GM19468 (cell line): Measurements from ENCODE around the gene DLG5.

Experiments used
- ATAC-seq: cut with Tn5 transposase; IDR thresholded peaks from one replicate; pipeline ENCODE4 v1.9.1; 2021; ENCODE audit warnings: mild to moderate bottlenecking, moderate library complexity, moderate number of reproducible peaks; ENCODE audit not compliant: unreplicated experiment; ENCODE audit errors: extremely low read depth

DLG5 gene

DNA sequence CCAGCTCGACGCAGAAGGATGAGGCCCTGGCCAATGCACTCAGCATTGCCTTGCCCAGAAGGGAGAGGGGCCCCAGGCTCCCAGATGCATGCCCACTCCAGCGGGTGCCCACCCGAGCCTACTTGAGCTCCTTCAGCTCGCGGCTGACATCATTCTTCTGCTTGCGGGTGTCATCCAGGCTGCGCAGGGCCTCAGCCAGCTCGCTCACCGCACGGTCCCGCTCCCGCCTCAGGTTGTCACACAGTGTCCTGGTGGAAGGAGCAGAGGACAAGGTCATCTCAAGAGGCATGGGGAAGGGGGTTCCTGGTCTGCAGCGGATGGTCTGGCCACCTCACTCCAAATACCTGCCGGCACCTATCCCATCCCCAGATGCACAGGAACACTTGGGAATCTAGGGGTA is 92.8 kb downstream of the DLG5 start:
- no peak for ATAC-seq

DNA sequence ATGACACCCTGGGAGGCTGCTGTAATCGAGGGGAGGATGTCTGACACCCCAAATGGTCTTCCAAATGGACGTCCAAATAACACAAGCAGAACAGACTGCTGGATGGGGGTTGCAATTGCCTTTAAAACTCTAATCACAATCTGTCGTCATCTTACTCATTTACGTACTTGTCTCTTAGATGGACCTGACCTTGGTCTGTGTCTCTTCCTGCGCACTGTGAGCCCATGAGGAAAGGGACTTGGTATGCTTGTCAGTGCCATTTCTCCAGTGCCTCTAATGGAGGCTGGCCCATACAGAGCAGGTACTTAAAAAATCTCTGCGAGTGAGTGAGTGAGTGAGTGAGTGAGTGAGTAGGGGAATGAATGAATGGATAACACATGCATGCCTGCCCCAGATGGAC is 93.3 kb downstream of the DLG5 start:
- ATAC-seq: no peak

DNA sequence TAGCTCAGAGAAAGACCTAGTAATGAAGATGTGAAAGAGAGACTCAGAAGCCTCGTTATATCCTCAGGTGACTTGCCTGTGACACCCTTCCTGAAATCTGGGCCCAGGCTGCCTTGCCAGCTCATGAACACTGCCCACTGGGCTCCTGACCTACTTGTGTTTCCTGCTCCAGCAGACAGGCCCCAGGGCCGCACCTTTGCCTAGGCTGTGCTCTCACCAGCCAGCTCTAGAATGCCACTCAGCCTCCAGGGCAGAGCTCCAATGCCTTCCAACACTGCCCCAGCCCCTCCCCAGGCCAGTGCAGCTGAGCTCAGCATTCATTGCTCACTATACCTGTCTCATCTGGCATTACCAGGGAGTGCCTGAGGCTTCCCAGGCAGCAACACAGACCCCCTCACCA is 94.3 kb downstream of the DLG5 start:
- no peak for ATAC-seq

DNA sequence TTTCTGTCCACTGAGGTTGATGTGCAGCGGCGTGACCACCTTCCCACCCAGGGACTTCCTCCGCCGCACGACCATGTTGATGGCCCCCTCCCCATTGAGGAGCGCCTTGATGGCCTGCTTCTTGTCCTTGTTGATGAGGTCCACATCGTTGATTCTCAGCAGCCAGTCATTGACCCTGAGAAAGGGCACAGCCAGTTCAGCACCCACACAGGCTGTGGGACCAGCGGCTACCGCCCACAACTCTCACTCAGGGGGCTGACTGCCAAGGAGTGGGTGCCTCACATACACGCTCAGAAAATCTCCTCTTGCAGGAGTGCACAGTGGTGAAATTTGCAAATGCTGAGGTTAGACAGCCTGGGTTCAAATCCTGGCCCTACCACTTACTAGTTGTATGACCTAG is 97.2 kb downstream of the DLG5 start:
- ATAC-seq: no peak

DNA sequence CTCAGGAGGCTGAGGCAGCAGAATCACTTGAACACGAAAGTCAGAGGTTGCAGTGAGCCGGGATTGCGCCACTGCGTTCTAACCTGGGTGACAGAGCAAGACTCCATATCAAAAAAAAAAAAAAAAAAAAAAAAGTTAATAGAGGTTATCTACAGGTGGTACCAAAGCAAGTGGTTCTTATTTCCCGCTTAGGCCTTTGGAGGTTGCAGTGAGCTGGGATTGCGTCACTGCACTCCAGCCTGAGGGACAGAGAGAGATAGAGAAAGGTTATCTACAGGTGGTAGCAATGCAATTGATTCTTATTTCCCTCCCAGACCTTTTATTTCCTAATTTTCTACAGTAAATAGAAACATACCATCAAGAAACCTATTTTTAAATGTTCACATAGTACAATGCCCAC is 98.2 kb downstream of the DLG5 start:
- ATAC-seq: no peak

DNA sequence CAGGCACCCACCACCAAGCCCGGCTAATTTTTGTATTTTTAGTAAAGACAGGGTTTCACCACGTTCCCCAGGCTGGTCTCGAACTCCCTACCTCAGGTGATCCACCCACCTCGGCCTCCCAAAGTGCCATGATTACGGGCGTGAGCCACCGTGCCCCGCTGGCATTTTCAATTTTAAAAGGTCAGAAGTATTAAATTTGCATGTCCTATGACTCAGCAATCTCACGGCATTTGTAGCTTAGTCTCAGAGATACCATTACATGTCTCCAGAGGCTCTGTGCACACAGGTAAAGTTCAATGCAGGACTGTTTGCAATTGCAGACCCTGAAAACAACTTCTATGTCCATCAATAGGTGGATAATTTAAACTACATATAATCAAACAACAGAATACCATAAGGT is 99.2 kb downstream of the DLG5 start:
- ATAC-seq: no peak

DNA sequence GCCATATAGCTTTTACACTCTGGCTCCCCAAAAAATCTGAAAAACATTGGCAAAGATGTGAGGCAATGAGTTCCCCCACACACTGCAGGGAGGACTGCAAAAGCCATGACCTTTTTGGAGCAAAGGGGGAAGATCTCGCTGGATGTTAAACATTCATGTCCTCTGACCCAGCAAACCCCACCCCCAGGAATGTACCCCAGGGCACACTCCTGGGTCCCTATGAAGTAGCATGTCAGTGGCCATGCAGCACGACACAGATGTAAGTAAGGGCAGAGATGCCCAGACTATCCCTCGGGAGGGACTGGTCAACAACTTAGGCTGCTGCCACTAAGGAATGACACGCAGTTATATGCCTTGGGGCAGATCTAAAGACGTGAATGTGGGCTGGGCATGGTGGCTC is 100.6 kb downstream of the DLG5 start:
- ATAC-seq: no peak

DNA sequence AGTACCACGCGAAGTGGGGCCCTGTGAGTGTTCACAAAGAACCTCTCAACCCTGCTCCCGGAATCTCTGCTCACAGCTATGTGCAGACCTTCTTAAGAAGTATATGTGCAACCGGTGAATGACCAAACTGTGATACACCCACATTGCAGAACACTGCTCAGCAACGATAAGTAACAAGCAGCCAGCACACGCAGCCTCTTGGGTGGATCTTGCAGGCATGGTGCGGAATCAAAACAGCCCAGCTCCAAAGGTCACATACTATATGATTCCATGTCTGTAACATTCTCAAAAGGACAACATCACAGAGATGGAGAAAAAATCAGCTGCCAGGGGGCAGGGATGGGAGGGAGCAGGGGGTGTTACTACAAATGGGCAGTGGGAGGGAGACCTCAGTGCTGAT is 101.6 kb downstream of the DLG5 start:
- no peak for ATAC-seq

DNA sequence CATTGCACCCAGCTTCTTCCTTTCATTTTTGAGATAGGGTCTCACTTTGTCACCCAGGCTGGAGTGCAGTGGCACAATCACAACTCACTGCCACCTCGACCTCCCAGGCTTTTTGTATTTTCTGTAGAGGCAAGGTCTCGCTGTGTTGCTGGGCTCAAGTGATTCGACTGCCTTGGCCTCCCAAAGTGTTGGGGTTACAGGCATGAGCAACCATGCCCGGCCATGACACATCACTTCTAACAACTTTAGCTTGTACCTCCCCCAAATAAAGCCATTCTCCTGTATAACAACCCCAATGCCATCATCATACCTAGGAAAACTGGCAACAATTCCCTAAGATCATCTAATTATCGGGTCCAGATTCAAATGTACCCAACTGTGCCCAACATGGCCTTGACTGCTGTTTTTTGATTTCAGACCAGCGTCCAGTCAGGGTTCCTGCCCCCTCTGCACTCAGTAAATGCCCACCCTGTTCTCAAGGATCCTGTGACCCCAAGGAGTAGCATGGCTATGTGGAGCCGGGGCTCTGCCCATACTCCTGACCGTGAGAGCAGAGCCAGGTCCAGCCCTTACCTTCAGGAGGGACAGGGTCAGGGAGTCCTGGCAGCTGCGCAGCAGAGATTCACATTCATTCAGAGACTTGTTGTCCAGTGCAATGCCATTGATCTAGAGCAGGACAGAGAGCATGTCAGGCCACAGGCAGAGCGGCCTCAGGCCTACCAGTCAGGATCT is 102.6 kb downstream of the DLG5 start:
- ATAC-seq: no peak

DNA sequence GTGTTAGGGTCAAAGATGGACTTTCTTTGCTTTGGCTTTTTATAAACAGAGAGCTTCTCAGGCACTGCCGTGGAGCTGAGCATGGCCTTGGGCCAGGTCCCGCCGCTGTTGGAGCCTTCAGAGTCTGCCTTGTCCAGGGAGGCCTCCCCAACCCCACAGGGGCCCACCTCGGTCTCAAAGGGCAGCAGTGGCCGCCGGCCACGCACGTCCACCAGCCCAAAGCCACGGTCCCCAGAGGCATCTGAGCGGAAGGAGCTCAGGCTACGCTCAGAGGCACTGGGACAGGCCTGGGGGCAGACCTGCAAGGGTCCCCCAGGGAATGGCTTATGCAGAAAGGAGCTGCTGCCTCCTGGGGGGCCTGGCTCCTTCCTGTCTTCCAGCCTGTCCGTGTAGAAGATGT is 105.0 kb downstream of the DLG5 start:
- ATAC-seq: no peak

DNA sequence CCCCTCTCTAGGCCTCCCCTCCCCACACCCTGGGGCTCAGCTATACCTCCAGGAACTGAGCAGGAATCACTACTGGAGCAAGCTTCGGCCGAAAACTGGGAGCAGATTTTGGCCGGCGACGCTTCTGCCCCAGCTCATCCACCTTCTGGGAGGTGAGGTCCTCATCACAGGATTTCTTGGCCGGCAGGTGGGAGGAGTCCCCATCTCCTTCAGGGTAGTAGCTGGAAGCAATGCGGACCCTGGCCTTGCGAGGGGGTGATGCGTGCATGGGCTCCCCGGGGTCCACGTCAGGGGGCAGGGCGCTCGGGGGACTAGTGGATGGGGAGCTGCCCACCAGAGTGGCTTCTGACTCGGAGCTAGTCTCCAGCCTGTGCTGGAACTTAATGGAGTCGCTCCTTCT is 105.5 kb downstream of the DLG5 start:
- no peak for ATAC-seq

DNA sequence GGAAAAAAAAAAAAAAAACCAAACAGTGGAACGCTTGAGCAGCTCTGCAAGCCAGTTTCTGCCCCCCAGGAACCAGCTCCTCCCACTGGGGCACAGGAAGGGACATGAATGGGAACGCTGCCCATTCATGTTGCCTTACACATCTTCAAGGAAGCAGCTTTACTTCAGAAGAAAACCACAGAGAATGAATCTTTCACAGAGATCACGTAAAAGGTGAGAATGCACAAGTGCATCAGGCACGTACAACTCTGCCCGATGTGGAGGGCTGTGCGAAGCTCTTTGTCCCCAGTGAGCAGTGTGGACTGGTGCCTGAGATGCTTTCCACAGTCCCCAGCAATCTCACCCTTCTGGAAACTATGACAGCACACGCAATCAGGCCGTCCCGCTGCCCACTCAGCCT is 106.2 kb downstream of the DLG5 start:
- ATAC-seq: no peak

DNA sequence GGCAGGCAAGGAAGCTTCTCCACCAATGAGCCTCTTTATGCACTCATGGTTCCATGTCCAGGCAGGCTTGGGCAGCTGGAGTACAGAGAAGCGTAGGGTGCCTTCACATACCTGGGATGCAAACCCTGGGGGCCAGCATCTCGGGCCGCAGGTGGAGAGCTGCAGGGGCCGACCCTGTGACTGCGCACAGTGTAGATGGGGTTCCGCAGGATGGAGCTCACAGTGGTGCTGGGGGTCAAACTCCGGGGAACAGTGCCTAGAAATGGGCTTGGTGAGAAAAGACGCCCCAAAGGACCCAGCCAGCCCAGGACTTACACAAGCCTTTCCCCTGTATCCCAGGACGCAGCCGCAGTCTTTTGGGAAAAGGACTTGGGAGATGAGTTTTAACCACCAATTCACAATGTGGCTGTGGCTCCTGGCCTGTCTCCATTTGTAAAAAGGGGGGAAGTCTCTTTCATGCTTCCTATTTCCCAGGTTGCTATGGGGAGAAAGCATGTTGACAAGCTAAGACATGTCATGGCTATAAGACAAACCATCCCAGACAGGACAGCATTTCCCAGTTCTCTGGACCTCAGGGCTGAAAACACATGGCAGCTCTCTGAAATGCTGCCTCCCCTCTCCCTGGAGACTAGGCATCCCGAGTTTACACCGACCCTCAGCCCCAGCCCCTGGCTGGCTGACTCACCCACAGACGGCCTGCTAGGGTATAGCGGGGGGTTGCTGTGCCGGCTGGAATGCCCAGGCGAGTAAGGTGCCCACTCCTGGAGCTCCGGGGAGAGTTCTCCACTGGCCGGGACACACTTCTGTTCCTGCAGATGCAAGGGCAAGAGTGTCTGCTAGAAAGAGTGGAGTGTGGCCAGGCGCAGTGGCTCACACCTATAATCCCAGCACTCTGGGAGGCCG is 107.1 kb downstream of the DLG5 start:
- no peak for ATAC-seq

DNA sequence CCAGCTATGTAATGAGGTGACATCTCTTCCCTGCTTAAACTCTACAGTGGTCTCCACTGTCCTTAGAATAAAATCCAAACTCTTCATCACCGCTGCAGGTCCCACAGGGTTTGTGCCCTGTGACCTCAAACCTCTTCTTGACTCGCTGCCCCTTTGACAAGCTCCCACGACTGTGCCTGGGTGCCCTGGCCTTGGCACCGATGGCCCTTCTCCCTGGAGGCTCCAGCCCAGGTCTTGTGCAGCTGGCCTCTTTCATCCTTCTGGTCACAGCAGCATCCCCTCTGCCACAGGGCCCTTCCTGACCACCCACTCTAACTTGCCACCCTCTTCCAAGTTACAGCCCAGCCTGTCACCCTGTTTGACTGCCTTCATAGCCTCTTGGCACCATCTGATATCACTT is 108.2 kb downstream of the DLG5 start:
- no peak for ATAC-seq

DNA sequence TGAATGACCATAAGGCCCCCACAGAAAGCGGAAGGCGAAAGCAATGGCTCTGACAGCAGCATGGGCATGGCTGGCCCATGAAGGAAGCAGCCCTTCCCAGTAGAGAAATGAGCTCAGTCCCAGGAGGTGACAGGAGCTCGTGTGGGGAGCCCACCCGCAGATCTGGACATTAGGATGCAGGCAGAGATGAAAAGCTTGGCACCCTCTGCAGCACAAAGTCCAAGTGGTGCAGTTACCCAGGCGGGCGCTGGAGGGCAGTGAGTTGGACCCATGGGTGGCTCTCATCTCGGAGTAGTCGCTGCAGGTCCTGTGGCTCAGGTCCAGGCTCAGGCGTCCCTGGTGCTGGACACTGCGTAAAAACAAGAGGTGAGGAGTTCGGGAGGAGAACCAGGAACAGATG is 109.0 kb downstream of the DLG5 start:
- no peak for ATAC-seq

DNA sequence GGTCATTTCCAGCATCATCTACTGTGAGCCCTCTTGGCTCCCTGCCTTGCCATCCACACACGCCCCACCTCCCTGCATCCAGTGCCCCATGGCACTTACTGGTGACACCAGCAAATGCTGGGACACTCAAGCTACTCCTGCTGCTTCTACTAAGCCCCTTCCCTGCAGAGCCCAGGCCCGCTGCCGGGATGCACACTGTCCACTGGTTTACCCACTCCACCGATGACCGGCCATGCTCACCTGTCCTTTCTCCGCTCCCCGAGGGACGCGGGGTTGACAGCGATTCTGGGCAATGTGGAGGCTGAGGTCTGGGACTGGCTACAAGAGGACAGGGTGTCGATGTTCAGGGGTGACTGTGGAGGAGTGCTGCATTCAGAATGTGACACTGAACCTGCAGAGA is 110.2 kb downstream of the DLG5 start:
- ATAC-seq: no peak

DNA sequence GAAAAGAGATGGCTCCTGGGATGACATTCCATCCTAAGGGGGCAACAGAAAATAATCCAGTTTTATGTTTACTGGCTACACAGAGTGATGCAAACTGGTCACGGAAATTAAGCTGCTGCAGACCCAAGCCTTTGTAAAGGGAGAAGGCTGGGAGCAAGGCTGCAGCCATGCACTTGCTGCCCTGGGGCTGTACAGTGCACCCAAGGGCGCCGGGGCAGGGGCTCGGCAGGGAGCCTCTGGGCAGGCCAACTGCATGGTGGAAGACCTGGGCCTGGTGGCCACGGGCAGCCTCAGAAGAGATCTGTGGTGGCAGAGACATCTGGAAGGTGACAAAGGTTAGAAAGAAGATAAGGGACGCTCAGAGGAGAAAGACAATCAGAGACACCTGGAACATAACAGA is 113.8 kb downstream of the DLG5 start:
- no peak for ATAC-seq

DNA sequence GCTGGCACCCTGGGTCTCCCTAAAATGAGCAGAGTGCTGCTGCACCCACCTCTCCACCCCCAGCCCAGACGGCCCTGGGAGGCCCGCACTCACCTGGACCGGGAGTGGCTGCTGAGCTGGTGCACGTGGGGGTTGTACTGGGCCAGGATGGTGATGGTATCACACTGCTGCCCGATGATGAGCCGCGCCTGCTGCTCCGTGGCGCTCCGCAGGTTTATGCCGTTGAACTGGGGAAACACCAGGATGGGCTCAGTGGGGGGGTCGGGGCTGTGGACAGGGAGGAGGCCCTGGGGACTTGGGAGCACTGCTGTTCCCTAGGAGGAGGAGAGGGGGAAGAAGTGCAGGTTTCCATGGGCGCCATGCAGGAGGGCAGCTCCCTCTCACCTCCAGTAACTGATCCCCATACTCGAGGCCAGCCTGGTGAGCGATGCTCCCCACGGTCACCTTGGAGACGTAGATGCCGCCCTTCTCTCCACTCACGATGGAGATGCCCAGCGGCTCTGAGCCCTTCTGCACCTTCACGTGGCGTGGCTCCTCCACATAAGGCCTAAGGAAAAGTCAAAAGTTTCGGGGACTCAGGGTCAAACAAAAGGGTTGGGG is 114.6 kb downstream of the DLG5 start:
- no peak for ATAC-seq

DNA sequence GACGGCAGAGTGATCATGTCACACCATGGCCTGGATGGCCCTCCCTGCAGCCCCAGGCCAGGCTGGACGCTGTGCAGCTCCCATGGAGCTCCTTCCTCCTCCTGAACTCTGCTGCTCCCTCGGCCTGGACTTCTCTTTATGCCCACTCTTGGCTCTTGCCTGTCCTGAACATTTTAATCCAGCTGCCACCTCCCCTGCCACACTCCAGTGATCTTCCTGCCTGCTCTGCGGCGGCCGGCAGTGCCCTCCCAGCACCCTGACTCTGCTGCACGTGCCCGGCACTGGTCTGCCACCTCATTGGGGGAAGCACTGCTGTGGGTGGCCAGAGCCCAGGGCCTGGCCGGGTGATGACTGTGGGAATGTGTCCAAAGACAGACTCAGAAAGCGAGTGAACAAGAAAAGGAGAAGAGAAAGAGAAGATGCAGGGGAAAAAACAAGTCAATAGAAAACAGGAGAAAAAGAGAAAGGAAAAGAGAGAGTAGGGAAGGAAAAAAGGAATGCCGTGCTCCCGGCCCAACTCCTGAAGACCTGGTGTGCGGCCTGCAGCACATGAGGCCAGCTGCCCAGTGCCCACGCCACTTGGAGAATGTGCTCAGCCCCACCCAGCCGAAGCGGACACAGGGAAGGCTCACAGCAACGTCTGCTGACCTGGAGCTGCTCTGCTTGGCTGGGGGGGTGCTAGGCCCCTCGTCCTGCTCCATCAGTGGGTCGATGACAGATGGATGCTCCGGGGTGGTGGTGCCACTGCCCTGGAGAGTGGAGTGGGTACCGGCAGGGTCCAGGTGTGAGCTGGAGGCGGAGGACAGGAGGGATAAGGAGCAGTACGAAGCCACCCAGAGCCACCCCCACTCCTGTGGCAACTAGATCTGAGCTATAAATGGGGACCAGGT is 115.9 kb downstream of the DLG5 start:
- no peak for ATAC-seq

DNA sequence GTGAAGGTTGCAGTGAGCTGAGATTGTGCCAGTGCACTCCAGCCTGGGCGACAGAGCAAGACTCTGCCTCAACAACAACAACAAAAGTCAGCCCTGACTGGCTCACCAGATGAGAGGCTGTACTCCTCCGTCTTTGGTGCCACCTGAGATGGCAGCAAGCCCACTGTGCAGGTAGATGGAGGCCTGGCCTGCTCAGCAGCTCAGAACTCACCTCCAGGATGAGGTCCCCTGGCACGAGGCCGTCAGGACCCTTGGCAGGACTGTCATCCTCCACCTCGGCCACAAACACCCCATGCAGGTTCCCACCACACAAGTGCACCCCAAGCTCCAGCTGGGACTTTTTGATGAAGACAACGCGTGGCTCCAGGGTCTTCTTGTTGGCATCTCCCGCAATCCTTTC is 117.2 kb downstream of the DLG5 start:
- no peak for ATAC-seq
